Measurements from ENCODE around the gene AP2B1. TPM values are rescaled to one million over a fixed set of nuclear protein-coding genes. Genes with fewer than 3 reads are reported as not detected.

AP2B1 gene
- total RNA-seq, 1 experiment from 2014 or later = 217 TPM

- H3K9me3 Mint-ChIP-seq = no peaks in the 10 kb centered on the region
- H3K14ac ChIP-seq (ENCODE audit: insufficient read depth, low read length) = no peak overlapping the region
- no peak overlapping the region for H3T11ph ChIP-seq (ENCODE audit: low read length)
- H3K27me3 ChIP-seq (ENCODE audit: insufficient read depth, low read length) = no peaks in the 10 kb centered on the region
- H3K27ac Mint-ChIP-seq = no peak overlapping the region
- no peak overlapping the region for H3K4me2 ChIP-seq (ENCODE audit: insufficient read depth, insufficient read length, low read length)
- no peak overlapping the region for H2BK120ac ChIP-seq (ENCODE audit: low read depth, low read length, poor library complexity, severe bottlenecking)
- peaks cover 0 to 17% (median 1%) of the 10 kb centered on the region in 3 experiments; a peak in 5 of 7 replicates for H3K36me3 Mint-ChIP-seq (ENCODE audit: insufficient read depth in 1 of 3, low read depth in 3 of 3)
- H3K9ac ChIP-seq (ENCODE audit: extremely low read depth, insufficient read length, low read length) = no peak overlapping the region
- no peaks in the 10 kb centered on the region for H3K9me3 ChIP-seq (ENCODE audit: control insufficient read depth, low read depth, low read length)
- H3K56ac ChIP-seq (ENCODE audit: insufficient read length, low read depth, low read length) = no peak overlapping the region
- H2AFZ ChIP-seq (ENCODE audit: low read length) = no peak overlapping the region
- no peak overlapping the region for H3K27ac ChIP-seq (ENCODE audit: insufficient read length, low read depth, low read length)
- no peak overlapping the region for H4K91ac ChIP-seq (ENCODE audit: insufficient read length, low read depth, low read length)
- no peak overlapping the region for H2BK15ac ChIP-seq (ENCODE audit: low read depth, low read length)
- no peak overlapping the region for H2BK12ac ChIP-seq (ENCODE audit: insufficient read length, low read depth, low read length)
- no CpG with 5 or more reads among the region's 7 CpGs for WGBS (ENCODE audit: extremely low coverage, insufficient read length, low lambda C conversion rate)
- DNase-seq = no peak
- no peak overlapping the region for H4K5ac ChIP-seq (ENCODE audit: insufficient read length, low read depth, low read length)
- no peaks in the 10 kb centered on the region for H3K27me3 Mint-ChIP-seq (ENCODE audit: low read depth)
- no peak overlapping the region for H3K4me3 Mint-ChIP-seq
- no peak overlapping the region for H4K8ac ChIP-seq (replicated peaks; ENCODE audit: insufficient read length, low read depth, low read length)
- no peak overlapping the region for H2AK5ac ChIP-seq (ENCODE audit: insufficient read length, low read length)
- TF ChIP-seq CTCF (conservative IDR thresholded peaks at IDR 0.05) = no peak
- no peaks in the 10 kb centered on the region for H3K23me2 ChIP-seq (ENCODE audit: insufficient read length, low read depth, low read length, poor library complexity, severe bottlenecking)
- no peak overlapping the region for H2BK20ac ChIP-seq (ENCODE audit: low read depth, low read length, poor library complexity, severe bottlenecking)
- H2BK5ac ChIP-seq (ENCODE audit: insufficient read length, low read length) = no peak overlapping the region
- H3K4ac ChIP-seq (ENCODE audit: low read depth, low read length) = no peak overlapping the region
- H3K79me2 ChIP-seq (ENCODE audit: insufficient read depth, low read length) = no peaks in the 10 kb centered on the region
- no peak overlapping the region for H3K18ac ChIP-seq (ENCODE audit: insufficient read length, low read depth, low read length)
- no peaks in the 10 kb centered on the region for H4K20me1 ChIP-seq (ENCODE audit: control insufficient read depth, insufficient read depth, insufficient read length)
- H3K4me1 ChIP-seq (ENCODE audit: insufficient read depth, low read length) = no peaks in the 10 kb centered on the region
- no peaks in the 10 kb centered on the region for H3K4me1 Mint-ChIP-seq
- H3K23ac ChIP-seq (ENCODE audit: insufficient read length, low read depth, low read length) = no peak overlapping the region
- H3K79me1 ChIP-seq (ENCODE audit: insufficient read depth, low read depth, low read length, poor library complexity, severe bottlenecking) = no peaks in the 10 kb centered on the region
These were observed 29.4 kb downstream of the AP2B1 start for GRCh38 chr17:35616536-35616935.

Data from H9 (cell line).